GM06990 (cell line): Measurements from ENCODE around the gene ZNF581.

Source experiments
- DNase-seq: peaks from one replicate; pipeline ENCODE4 v3.0.0-alpha.2; 2011; ENCODE audit not compliant: insufficient read length; ENCODE audit errors: extremely low read depth
- H3K27me3 ChIP-seq: replicated peaks from 2 replicates; pipeline ENCODE4 v1.6.0; 2011; ENCODE audit warnings: low read length; ENCODE audit not compliant: control insufficient read depth, insufficient read depth
- H3K36me3 ChIP-seq: 2 replicates; pipeline ENCODE4 v1.5.1; 2011; ENCODE audit warnings: low read length; ENCODE audit not compliant: control insufficient read depth, insufficient read depth
- H3K4me3 ChIP-seq: replicated peaks from 2 replicates; pipeline ENCODE4 v1.5.1; 2011; ENCODE audit warnings: low read depth, mild to moderate bottlenecking, control low read depth, low read length
- CTCF ChIP-seq: IDR thresholded peaks from 2 replicates; pipeline ENCODE4 v1.5.1; 2011; ENCODE audit warnings: low read length, control low read depth, mild to moderate bottlenecking, inconsistent platforms; ENCODE audit not compliant: insufficient read depth, poor library complexity, severe bottlenecking

The ZNF581 gene

DNA sequence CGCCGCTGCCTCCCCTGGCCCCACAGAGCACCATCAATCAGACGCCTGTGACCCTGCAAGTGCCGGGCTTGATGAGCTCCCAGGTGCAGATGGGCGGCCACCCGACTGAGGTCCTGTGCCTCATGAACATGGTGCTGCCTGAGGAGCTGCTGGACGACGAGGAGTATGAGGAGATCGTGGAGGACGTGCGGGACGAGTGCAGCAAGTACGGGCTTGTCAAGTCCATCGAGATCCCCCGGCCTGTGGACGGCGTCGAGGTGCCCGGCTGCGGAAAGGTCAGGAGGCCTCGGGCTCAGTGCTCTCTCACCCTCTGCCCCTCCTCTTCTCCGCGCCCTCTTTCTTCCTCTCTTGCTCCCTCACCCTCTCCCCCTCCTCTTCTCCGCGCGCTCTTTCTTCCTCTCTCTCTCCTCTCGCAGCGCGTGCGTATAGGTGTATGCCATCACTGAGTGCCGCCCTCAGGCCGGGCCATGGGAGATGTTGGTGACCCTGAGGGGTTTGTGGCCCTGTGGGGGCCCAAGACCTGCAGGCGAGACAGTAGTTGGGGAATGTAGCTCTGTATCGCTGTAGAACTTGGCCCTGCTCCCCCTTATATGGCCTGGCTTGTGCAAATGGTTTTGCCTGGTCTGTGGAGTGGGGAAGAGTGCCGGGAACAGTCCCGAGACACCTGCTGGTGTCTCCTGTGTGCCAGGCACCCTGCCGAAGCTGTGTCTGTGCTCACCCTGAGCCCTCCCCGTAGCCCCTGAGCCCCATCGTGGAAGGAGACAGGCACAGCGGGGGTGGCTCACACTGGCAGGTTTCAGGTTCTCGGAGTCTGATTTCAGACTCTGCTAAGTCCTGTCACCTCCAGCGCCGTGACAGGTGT lies 26.2 kb downstream of the ZNF581 start:
- peak; percentile 16 for DNase-seq
- no peak for TF ChIP-seq CTCF
- Histone ChIP-seq H3K36me3 (peaks cover 56% of the 10 kb centered on the region), H3K27me3 (no peaks in the 10 kb centered on the region), H3K4me3 (no peak overlapping the region)

DNA sequence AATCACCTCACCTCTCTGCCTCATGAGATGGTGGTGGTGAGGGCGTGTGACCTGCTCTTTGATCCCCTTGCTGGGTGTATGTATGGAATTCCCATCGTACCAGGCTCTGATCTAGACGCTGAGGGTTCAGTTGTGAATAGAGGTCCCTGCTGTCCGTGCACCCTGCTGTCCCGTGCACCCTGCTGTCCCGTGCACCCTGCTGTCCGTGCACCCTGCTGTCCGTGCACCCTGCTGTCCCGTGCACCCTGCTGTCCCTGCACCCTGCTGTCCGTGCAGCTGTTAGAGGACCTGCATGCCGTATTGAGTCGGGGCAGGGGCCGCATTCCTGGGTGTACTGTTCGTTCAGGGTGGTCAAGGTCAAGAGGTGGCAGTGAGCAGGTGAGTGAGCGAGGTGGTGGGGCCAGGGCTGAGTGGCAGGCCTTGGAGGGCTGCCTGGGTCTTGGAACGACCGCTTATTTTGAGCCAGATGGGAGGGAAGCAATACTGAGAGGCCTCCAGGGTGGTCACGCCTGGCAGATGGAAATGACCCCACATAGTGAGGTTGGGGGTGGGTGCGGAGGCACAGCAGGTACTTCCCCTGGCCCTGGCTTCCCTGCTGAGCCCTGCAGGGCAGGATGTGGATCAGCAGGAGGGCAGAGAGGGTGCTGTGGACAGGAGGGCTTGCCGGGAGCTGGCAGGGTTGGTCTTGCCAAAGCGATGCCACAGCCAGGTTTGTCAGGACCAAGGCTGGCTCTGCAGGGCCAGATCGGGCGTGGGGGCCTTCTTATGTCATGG lies 27.0 kb downstream of the ZNF581 start:
- H3K36me3 ChIP-seq: peaks cover 52% of the 10 kb centered on the region

DNA sequence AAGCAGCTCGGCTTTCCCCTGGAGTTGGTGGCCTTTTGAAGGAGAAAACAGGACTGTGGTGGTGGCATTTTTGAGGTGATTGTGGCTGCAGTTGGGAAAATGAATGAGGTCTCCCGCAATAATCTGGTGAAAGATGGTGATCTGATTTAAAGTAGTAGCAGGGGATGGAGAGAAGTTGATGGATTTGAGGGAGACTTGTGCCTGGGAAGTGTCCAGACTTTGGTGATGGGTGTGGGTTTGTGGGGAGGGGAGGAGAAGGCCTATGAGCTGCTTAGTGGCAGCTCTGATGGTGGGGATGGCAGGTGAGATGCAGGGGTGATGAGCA lies 27.6 kb downstream of the ZNF581 start:
- Histone ChIP-seq H3K4me3 (no peak overlapping the region), H3K27me3 (no peaks in the 10 kb centered on the region), H3K36me3 (peaks cover 49% of the 10 kb centered on the region)
- DNase-seq: no peak
- TF ChIP-seq CTCF: no peak

More for the DNA sequence above, 27.0 kb downstream of the ZNF581 start:
- no peak for TF ChIP-seq CTCF
- DNase-seq: peak; percentile 37
- no peaks in the 10 kb centered on the region for H3K27me3 ChIP-seq
- H3K4me3 ChIP-seq: no peak overlapping the region

- Histone ChIP-seq H3K27me3 (no peaks in the 10 kb centered on the region), H3K4me3 (no peak overlapping the region), H3K36me3 (peaks cover 38% of the 10 kb centered on the region)
- DNase-seq: no peak
- no peak for TF ChIP-seq CTCF
Observed at GRCh38 chr19:55672418-55672817, 29.0 kb downstream of the ZNF581 start.

DNA sequence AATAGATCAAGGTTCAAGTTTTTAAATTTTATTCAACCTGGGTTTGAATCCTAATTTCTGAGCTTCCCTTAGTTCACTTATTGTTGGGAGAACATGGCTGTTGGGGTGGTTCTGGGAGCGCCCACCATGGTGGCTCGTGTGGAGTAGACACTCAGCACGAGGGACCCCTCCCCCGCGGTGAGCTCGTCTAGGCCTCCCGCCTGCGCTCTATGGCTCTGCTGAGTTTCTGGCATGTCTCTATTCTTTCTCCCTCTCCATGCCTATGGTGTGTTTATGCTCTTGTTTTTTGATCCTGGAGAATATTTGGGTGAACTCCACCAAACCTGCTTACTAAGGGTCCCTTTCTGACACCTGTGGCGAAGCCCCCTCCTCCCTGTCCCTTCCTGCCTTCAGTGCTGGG lies 30.0 kb downstream of the ZNF581 start:
- no peak for DNase-seq
- Histone ChIP-seq H3K27me3 (no peaks in the 10 kb centered on the region), H3K36me3 (peaks cover 33% of the 10 kb centered on the region), H3K4me3 (no peak overlapping the region)
- TF ChIP-seq CTCF: no peak
